ENCODE data around the gene PDZD2. TPM values are rescaled to one million over a fixed set of nuclear protein-coding genes. Genes with fewer than 3 reads are reported as not detected.

The PDZD2 gene
- total RNA-seq, 4 donors from 2014 or later, result 34.1 to 91.4 (median 51.0) TPM

GRCh38 chr5:32029781-32030180 is 390.9 kb downstream of the PDZD2 start:
- TF ChIP-seq CTCF (IDR thresholded peaks at IDR 0.05; ENCODE audit: low read depth), result no peak

DNA sequence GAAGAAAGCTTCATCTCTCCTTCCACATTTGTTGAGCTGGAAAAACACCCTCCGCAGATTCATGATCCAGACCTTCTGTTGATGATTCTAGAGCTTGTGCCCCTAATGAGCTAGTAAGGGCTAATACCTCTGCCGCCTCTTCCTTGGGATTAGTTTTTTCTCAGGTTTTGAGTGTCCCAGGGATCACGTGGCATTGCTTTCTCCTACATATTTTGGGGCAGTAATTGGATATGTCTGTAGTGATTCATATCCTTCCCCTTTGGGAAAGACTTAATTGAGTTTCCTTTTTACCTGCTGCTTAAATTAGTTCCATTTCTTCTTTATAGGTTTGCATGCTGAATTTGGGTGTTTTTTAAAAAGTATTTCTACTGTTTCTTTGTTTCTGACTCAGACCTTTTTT is 391.3 kb downstream of the PDZD2 start:
- no peak for TF ChIP-seq CTCF (IDR thresholded peaks at IDR 0.05; ENCODE audit: low read depth)

DNA sequence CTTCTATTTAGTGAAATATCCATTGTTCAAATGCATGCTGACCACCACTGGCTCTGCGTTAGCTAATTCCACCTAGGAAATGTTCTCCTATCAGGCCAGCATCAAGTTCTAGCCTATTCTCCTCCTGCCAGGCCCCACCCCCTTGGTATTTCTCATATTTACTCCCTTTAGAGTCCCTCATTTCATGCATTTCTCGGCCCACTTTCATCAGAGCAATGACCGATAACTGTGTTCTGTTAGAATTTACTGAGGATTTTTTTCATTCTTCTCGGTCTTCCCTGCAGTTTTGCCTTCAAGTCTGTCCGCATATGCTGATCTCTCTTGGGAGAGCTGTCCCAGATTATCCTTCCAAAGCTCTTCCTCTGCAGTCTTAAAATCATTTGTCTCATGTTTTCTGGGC is 391.8 kb downstream of the PDZD2 start:
- TF ChIP-seq CTCF (IDR thresholded peaks at IDR 0.05; ENCODE audit: low read depth), result no peak

DNA sequence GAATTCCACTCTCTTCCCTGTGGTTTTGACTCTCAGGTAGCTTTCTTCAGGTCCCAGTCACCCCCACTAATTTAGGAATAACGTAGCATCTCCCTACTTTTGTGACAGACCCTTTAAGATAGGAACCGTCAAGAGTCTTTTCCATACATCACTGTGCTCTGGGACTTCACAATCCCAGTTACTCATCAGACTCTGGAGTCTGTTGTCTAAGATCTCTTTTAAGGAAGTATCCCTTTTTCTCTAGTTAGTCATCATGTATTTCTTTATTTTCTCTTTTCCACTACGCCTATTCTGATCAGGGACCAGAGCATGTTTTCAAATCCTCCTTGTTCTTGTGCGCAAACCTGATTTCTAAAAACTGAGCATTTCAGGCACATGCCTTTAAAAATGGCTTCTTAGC is 392.2 kb downstream of the PDZD2 start:
- TF ChIP-seq CTCF (IDR thresholded peaks at IDR 0.05; ENCODE audit: low read depth), result no peak

GRCh38 chr5:32038523-32038922 is 399.6 kb downstream of the PDZD2 start:
- TF ChIP-seq CTCF (IDR thresholded peaks at IDR 0.05; ENCODE audit: low read depth), result no peak

DNA sequence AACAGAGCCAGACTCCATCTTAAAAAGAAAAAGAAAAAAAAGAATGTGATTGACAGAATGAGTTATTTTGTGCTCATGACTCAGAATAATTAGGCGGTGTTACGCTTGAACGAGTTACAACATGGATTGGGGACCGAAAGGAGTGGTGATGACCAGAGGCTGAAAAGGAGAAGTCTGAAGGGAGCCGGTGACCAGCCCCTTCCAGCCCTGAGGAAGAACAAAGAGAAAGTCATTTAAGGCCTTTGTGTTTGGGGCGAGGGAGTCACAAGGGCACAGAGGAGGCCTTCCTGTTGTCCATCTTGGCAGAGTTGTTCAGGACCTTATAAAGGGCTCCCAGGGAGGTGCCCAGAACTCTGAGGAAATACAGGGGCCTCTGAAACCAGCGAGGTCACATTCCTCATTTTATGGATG is 403.6 kb downstream of the PDZD2 start:
- TF ChIP-seq CTCF (IDR thresholded peaks at IDR 0.05; ENCODE audit: low read depth), result no peak

DNA sequence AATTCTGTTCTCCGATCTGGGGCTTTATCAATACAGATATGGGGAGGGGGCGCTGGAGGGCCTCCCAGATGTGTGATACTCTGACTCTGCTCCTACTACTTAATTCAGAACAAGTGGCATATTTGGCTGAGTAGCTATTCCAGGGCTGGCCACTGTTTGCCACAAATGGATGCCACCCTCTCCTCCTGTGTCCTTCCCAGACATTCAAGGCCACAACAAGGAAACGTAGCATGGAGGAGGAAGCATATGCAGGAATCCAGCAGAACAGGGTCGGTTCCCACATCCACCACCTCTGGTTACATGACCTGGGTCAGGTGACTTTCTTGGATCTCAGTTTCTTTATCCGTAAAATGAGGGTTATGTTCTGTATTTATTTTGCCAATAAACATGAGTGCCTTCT is 404.2 kb downstream of the PDZD2 start:
- TF ChIP-seq CTCF (IDR thresholded peaks at IDR 0.05; ENCODE audit: low read depth), result no peak

All from subcutaneous adipose tissue (tissue), 4 donors.